HEK293 (cell line): ENCODE measurements around the gene CDC42EP2.

ENCODE experiments used
- ATF2 ChIP-seq: fragments of 450-650 bp; formaldehyde crosslinking; IDR thresholded peaks from 2 replicates; pipeline ENCODE4 v1.5.1; 2016; ENCODE audit warnings: missing biosample characterization, missing genetic modification characterization, low read depth
- CTCF ChIP-seq: fragments of 450-650 bp; formaldehyde crosslinking; IDR thresholded peaks from 2 replicates; pipeline ENCODE4 v1.5.1; 2016; ENCODE audit warnings: missing biosample characterization, missing genetic modification characterization
- KLF16 ChIP-seq: fragments of 450-650 bp; formaldehyde crosslinking; IDR thresholded peaks from 2 replicates; pipeline ENCODE4 v1.5.1; 2017; ENCODE audit warnings: missing biosample characterization, missing genetic modification characterization
- ZBTB44 ChIP-seq: fragments of 450-650 bp; IDR thresholded peaks from 2 replicates; pipeline ENCODE4 v1.5.1; 2018; ENCODE audit warnings: missing biosample characterization, mild to moderate bottlenecking, missing genetic modification characterization
- ZFP37 ChIP-seq: fragments of 450-650 bp; formaldehyde crosslinking; IDR thresholded peaks from 2 replicates; pipeline ENCODE4 v1.5.1; 2016; ENCODE audit warnings: missing biosample characterization, missing genetic modification characterization
- ZNF211 ChIP-seq: fragments of 450-650 bp; formaldehyde crosslinking; IDR thresholded peaks from 2 replicates; pipeline ENCODE4 v1.5.1; 2016; ENCODE audit warnings: low read depth, missing biosample characterization, missing genetic modification characterization
- TF ChIP-seq, protein P1 (sequence below): fragments of 450-650 bp; formaldehyde crosslinking; IDR thresholded peaks from 2 replicates; pipeline ENCODE4 v1.5.1; 2016; ENCODE audit warnings: missing biosample characterization, missing genetic modification characterization

DNA sequence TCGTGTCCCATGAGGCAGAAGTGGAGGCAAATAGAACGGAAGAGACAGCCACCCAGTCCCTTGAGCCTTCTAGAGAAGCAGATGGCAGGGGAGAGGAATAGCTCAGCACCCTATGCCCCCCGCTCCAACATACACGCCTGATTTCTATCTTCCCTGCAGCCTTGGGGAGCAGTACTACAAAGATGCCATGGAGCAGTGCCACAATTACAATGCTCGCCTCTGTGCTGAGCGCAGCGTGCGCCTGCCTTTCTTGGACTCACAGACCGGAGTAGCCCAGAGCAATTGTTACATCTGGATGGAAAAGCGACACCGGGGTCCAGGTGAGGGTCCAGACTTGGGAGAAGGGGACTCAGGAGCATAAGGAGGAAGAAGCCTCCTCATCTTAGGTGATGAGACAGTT is 25.6 kb downstream of the CDC42EP2 start:
- TF ChIP-seq CTCF (tag by site-specific recombination) (no peak), ZFP37 (tag by site-specific recombination) (no peak), ZNF211 (tag by site-specific recombination) (no peak), ZBTB44 (tag by site-specific recombination) (no peak), KLF16 (no peak), ATF2 (tag by site-specific recombination) (no peak)
- TF ChIP-seq, protein P1, sequence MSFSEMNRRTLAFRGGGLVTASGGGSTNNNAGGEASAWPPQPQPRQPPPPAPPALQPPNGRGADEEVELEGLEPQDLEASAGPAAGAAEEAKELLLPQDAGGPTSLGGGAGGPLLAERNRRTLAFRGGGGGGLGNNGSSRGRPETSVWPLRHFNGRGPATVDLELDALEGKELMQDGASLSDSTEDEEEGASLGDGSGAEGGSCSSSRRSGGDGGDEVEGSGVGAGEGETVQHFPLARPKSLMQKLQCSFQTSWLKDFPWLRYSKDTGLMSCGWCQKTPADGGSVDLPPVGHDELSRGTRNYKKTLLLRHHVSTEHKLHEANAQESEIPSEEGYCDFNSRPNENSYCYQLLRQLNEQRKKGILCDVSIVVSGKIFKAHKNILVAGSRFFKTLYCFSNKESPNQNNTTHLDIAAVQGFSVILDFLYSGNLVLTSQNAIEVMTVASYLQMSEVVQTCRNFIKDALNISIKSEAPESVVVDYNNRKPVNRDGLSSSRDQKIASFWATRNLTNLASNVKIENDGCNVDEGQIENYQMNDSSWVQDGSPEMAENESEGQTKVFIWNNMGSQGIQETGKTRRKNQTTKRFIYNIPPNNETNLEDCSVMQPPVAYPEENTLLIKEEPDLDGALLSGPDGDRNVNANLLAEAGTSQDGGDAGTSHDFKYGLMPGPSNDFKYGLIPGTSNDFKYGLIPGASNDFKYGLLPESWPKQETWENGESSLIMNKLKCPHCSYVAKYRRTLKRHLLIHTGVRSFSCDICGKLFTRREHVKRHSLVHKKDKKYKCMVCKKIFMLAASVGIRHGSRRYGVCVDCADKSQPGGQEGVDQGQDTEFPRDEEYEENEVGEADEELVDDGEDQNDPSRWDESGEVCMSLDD (tag by site-specific recombination): no peak
